ENCODE measurements around the gene SPX. TPM values are rescaled to one million over a fixed set of nuclear protein-coding genes. Genes with fewer than 3 reads are reported as not detected.
A peak's percentile ranks its signal among the peaks of the same experiment; 100 is the strongest.

SPX gene
- total RNA-seq, 1 donor from 2014 or later: 4.0 TPM

DNA sequence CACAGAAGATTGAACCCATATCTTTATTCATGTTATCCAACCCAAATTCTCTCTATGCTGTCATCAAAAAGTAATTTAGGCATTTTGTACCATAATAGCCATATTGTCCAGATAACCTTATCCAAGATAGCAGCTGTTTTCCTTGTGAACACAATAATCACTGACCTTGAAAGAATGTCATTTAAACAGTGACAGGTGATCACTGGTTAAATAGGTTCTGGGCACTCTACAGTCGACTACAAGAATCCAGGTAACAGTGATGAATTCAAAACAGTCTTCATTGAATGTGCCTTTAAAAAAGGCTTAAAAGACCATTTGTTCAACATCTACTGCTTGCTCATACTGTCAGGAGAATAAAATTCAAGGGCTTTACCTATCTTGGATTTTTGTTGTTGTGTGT, 4.6 kb upstream of the SPX start:
- no peaks in the 10 kb centered on the region for H3K4me1 Mint-ChIP-seq
- H3K9me3 Mint-ChIP-seq: no peaks in the 10 kb centered on the region
- H4K20me1 ChIP-seq (ENCODE audit: low read depth): no peaks in the 10 kb centered on the region
- H3K36me3 ChIP-seq: peaks cover 7% of the 10 kb centered on the region
- no peaks in the 10 kb centered on the region for H3K79me2 ChIP-seq (ENCODE audit: low read depth)
- DNase-seq (ENCODE audit: low spot score): no peak
- H3K27me3 ChIP-seq: peaks cover 16% of the 10 kb centered on the region
- H2AFZ ChIP-seq (replicated peaks): no peak overlapping the region
- no peaks in the 10 kb centered on the region for H3F3A ChIP-seq (ENCODE audit: low read depth)
- H3K27me3 Mint-ChIP-seq (ENCODE audit: insufficient read depth, low read depth): peaks cover 2% of the 10 kb centered on the region
- H3K4me3 ChIP-seq: no peak overlapping the region
- TF ChIP-seq EZH2 (IDR thresholded peaks at IDR 0.05) (no peak), CTCF (IDR thresholded peaks at IDR 0.05) (no peak), EZH2phosphoT487 (IDR thresholded peaks at IDR 0.05) (no peak)
- H3K4me3 Mint-ChIP-seq: no peak overlapping the region
- no peak overlapping the region for H3K27ac Mint-ChIP-seq
- no peaks in the 10 kb centered on the region for H3K36me3 Mint-ChIP-seq
- H3K9me3 ChIP-seq (ENCODE audit: low read depth): no peaks in the 10 kb centered on the region
- H3K4me2 ChIP-seq: no peak overlapping the region
- no peak overlapping the region for H3K9ac ChIP-seq
- no peak overlapping the region for H3K27ac ChIP-seq
- no peaks in the 10 kb centered on the region for H3K4me1 ChIP-seq

GRCh38 chr12:21523148-21523547, 2.9 kb upstream of the SPX start:
- Histone ChIP-seq H3K4me1 (peaks cover 1% of the 10 kb centered on the region), H3K9me3 (ENCODE audit: low read depth) (no peaks in the 10 kb centered on the region), H3K27me3 (peaks cover 33% of the 10 kb centered on the region), H2AFZ (replicated peaks) (no peak overlapping the region), H3K36me3 (no peaks in the 10 kb centered on the region), H3K79me2 (ENCODE audit: low read depth) (no peaks in the 10 kb centered on the region), H3K27ac (no peak overlapping the region), H3K4me2 (no peak overlapping the region), H3K9ac (no peak overlapping the region), H3K4me3 (no peak overlapping the region), H4K20me1 (ENCODE audit: low read depth) (no peaks in the 10 kb centered on the region), H3F3A (ENCODE audit: low read depth) (peaks cover 2% of the 10 kb centered on the region)
- DNase-seq (ENCODE audit: low spot score): no peak
- H3K4me3 Mint-ChIP-seq: no peak overlapping the region
- H3K4me1 Mint-ChIP-seq: peaks cover 3% of the 10 kb centered on the region
- H3K9me3 Mint-ChIP-seq: no peaks in the 10 kb centered on the region
- H3K36me3 Mint-ChIP-seq: no peaks in the 10 kb centered on the region
- H3K27ac Mint-ChIP-seq: no peak overlapping the region
- peaks cover 5% of the 10 kb centered on the region for H3K27me3 Mint-ChIP-seq (ENCODE audit: insufficient read depth, low read depth)
- TF ChIP-seq EZH2phosphoT487 (IDR thresholded peaks at IDR 0.05): no peak
- no peak for TF ChIP-seq CTCF (IDR thresholded peaks at IDR 0.05)
- TF ChIP-seq EZH2 (IDR thresholded peaks at IDR 0.05): no peak

- Histone ChIP-seq H3K79me2 (ENCODE audit: low read depth) (no peaks in the 10 kb centered on the region), H3K4me3 (peak overlapping the region; percentile 67), H2AFZ (replicated peaks) (peak overlapping the region; percentile 98), H3K4me1 (peaks cover 3% of the 10 kb centered on the region), H4K20me1 (ENCODE audit: low read depth) (no peaks in the 10 kb centered on the region), H3K4me2 (peak overlapping the region; percentile 86), H3K9me3 (ENCODE audit: low read depth) (no peaks in the 10 kb centered on the region), H3F3A (ENCODE audit: low read depth) (peaks cover 6% of the 10 kb centered on the region), H3K27me3 (peaks cover 69% of the 10 kb centered on the region), H3K36me3 (no peaks in the 10 kb centered on the region), H3K27ac (no peak overlapping the region), H3K9ac (no peak overlapping the region)
- Mint-ChIP-seq H3K9me3 (no peaks in the 10 kb centered on the region), H3K27ac (no peak overlapping the region), H3K4me1 (peaks cover 5% of the 10 kb centered on the region), H3K4me3 (peak overlapping the region; percentile 86), H3K27me3 (ENCODE audit: insufficient read depth, low read depth) (peaks cover 3% of the 10 kb centered on the region), H3K36me3 (no peaks in the 10 kb centered on the region)
- peak; percentile 9 for TF ChIP-seq EZH2 (IDR thresholded peaks at IDR 0.05)
- TF ChIP-seq CTCF (IDR thresholded peaks at IDR 0.05): no peak
- TF ChIP-seq EZH2phosphoT487 (IDR thresholded peaks at IDR 0.05): no peak
- no peak for DNase-seq (ENCODE audit: low spot score)
Measured at GRCh38 chr12:21526721-21527345, 737 bp downstream of the SPX start.

Measured in neural progenitor cell (in vitro differentiated cells).